HG03108 (cell line): ENCODE results near the gene BAG1.

ENCODE experiments used
- ATAC-seq: cut with Tn5 transposase; IDR thresholded peaks from one replicate; pipeline ENCODE4 v1.9.1; 2021; ENCODE audit warnings: moderate library complexity; ENCODE audit not compliant: unreplicated experiment

The BAG1 gene

GRCh38 chr9:33220681-33221567 lies 43.6 kb downstream of the BAG1 start:
- ATAC-seq, result no peak

- ATAC-seq, result no peak
Observed at GRCh38 chr9:33211695-33212393, 52.7 kb downstream of the BAG1 start.

- no peak for ATAC-seq
Observed at GRCh38 chr9:33210006-33210715, 54.3 kb downstream of the BAG1 start.

GRCh38 chr9:33209394-33209793 lies 55.1 kb downstream of the BAG1 start:
- no peak for ATAC-seq

- peak; percentile 98 for ATAC-seq
Observed at GRCh38 chr9:33202552-33203201, 61.8 kb downstream of the BAG1 start.
